ENCODE measurements around the gene REV1.
"Not testable (repeated sequence)": the region's sequence is repeated elsewhere in the genome, so short reads cannot be mapped to it uniquely, and the experiment has no call there.

REV1 gene

GRCh38 chr2:99489761-99490622 is at the start of gene REV1:
Gene REV1 (minus strand): TSS chr2:99490017. CDS start chr2:99464975, 25,042 bp downstream.
- peak; percentile 98 for DNase-seq (ENCODE audit: low spot score)

GRCh38 chr2:99537910-99538485 is 48.2 kb upstream of the REV1 start:
- no peak for DNase-seq (ENCODE audit: low spot score)

GRCh38 chr2:99524056-99524455 is 34.2 kb upstream of the REV1 start:
- DNase-seq (ENCODE audit: low spot score): no peak

GRCh38 chr2:99522157-99522556 is 32.3 kb upstream of the REV1 start:
- no peak for DNase-seq (ENCODE audit: low spot score)

- DNase-seq (ENCODE audit: low spot score): no peak
These were observed 31.0 kb upstream of the REV1 start for GRCh38 chr2:99520813-99521212.

GRCh38 chr2:99520195-99520594 is 30.4 kb upstream of the REV1 start:
- no peak for DNase-seq (ENCODE audit: low spot score)

- no peak for DNase-seq (ENCODE audit: low spot score)
These were observed 24.5 kb upstream of the REV1 start for GRCh38 chr2:99514357-99514756.

- DNase-seq (ENCODE audit: low spot score): no peak
These were observed 22.4 kb upstream of the REV1 start for GRCh38 chr2:99512181-99512591.

GRCh38 chr2:99509387-99509786 is 19.6 kb upstream of the REV1 start:
- DNase-seq (ENCODE audit: low spot score): no peak

GRCh38 chr2:99507937-99508818 is 18.4 kb upstream of the REV1 start:
- no peak for DNase-seq (ENCODE audit: low spot score)

GRCh38 chr2:99504844-99505584 is 15.2 kb upstream of the REV1 start:
- no peak for DNase-seq (ENCODE audit: low spot score)

- DNase-seq (ENCODE audit: low spot score): not testable (repeated sequence)
These were observed 14.0 kb upstream of the REV1 start for GRCh38 chr2:99503662-99504416.

GRCh38 chr2:99496021-99496420 is 6.2 kb upstream of the REV1 start:
- no peak for DNase-seq (ENCODE audit: low spot score)

- no peak for DNase-seq (ENCODE audit: low spot score)
These were observed 5.5 kb upstream of the REV1 start for GRCh38 chr2:99495115-99495860.

- DNase-seq (ENCODE audit: low spot score): no peak
These were observed 2.9 kb upstream of the REV1 start for GRCh38 chr2:99492721-99493120.

GRCh38 chr2:99490623-99491461 is 1.0 kb upstream of the REV1 start:
- no peak for DNase-seq (ENCODE audit: low spot score)

- peak; percentile 81 for DNase-seq (ENCODE audit: low spot score)
These were observed 605 bp downstream of the REV1 start for GRCh38 chr2:99489063-99489760.

GRCh38 chr2:99488539-99489062 is 1.2 kb downstream of the REV1 start:
- DNase-seq (ENCODE audit: low spot score): no peak

- no peak for DNase-seq (ENCODE audit: low spot score)
These were observed 1.9 kb downstream of the REV1 start for GRCh38 chr2:99487906-99488305.
